Fibroblast of lung (primary cell): ENCODE results near the gene ASPN. TPM values are rescaled to one million over a fixed set of nuclear protein-coding genes. Genes with fewer than 3 reads are reported as not detected.

Source experiments
- DNase-seq, 2 donors: peaks; one replicate each; pipeline versions ENCODE4 v3.0.0 to v3.0.0-alpha.2; 2010; ENCODE audit warnings: low read depth in 2 of 2
- H2AFZ ChIP-seq: 2 replicates; pipeline ENCODE4 v1.5.1; 2012; ENCODE audit warnings: low read length, control low read depth, inconsistent platforms
- H3K27ac ChIP-seq: 2 replicates; pipeline ENCODE4 v1.5.1; 2011; ENCODE audit warnings: low read length, control low read depth; ENCODE audit not compliant: insufficient read depth
- H3K27me3 ChIP-seq: 2 replicates; pipeline ENCODE4 v1.5.1; 2011; ENCODE audit warnings: mild to moderate bottlenecking, low read length; ENCODE audit not compliant: control insufficient read depth, insufficient read depth
- H3K36me3 ChIP-seq: 2 replicates; pipeline ENCODE4 v1.5.1; 2011; ENCODE audit warnings: low read length; ENCODE audit not compliant: control insufficient read depth, insufficient read depth
- H3K4me1 ChIP-seq: 2 replicates; pipeline ENCODE4 v1.5.1; 2011; ENCODE audit warnings: low read length; ENCODE audit not compliant: control insufficient read depth, insufficient read depth; ENCODE audit errors: extremely low read depth
- H3K4me2 ChIP-seq: 2 replicates; pipeline ENCODE4 v1.5.1; 2011; ENCODE audit warnings: low read length, control low read depth; ENCODE audit not compliant: insufficient read depth; ENCODE audit errors: extremely low read depth
- H3K4me3 ChIP-seq, 4 experiments: fragments of 200-600 bp in 1 of 4; sonication (generic) in 1 of 4; replicated peaks in 1 of 4; 2 replicates each; pipeline ENCODE4 v1.5.1; 2011 to 2016; ENCODE audit warnings: low read length in 4 of 4, low read depth in 3 of 4, mild to moderate bottlenecking in 3 of 4, control low read depth in 2 of 4, inconsistent platforms in 1 of 4, mixed read lengths in 1 of 4; ENCODE audit not compliant: insufficient read depth in 1 of 4; ENCODE audit errors: control extremely low read depth in 1 of 4
- H3K79me2 ChIP-seq: 2 replicates; pipeline ENCODE4 v1.5.1; 2012; ENCODE audit warnings: mild to moderate bottlenecking, low read length, inconsistent platforms; ENCODE audit not compliant: control insufficient read depth, insufficient read depth
- H3K9ac ChIP-seq: 2 replicates; pipeline ENCODE4 v1.5.1; 2011; ENCODE audit warnings: mild to moderate bottlenecking, low read length, control low read depth; ENCODE audit not compliant: insufficient read depth
- H3K9me3 ChIP-seq: 2 replicates; pipeline ENCODE4 v1.5.1; 2012; ENCODE audit warnings: low read depth, low read length; ENCODE audit not compliant: control insufficient read depth, insufficient read depth
- H4K20me1 ChIP-seq: 2 replicates; pipeline ENCODE4 v1.5.1; 2011; ENCODE audit warnings: low read length; ENCODE audit not compliant: control insufficient read depth, insufficient read depth; ENCODE audit errors: extremely low read depth
- CTCF ChIP-seq, 2 donors: IDR thresholded peaks in 1 of 2; conservative IDR thresholded peaks in 1 of 2; 1 replicate in 1 of 2; 2 replicates in 1 of 2; pipeline ENCODE4 v1.5.1; 2011 to 2012; ENCODE audit warnings: low read length in 2 of 2, control low read depth in 1 of 2, inconsistent platforms in 1 of 2, low read depth in 1 of 2, mild to moderate bottlenecking in 1 of 2
- EZH2 ChIP-seq: IDR thresholded peaks from 2 replicates; pipeline ENCODE4 v1.5.1; 2012; ENCODE audit warnings: low read length, control low read depth, mild to moderate bottlenecking; ENCODE audit errors: missing control alignments
- polyA plus RNA-seq, 2 donors: library from polyadenylated mRNA; depleted of rRNA in 1 of 2; stranded (reverse) in 1 of 2; unstranded in 1 of 2; fragments of >200 nt; gene quantifications; 2 replicates each; pipeline ENCODE4 v1.2.1, GENCODE V29; 2011 to 2012; ENCODE audit warnings: missing spikeins in 1 of 2
- total RNA-seq: library from RNA; depleted of rRNA; stranded (reverse); fragments of >200 nt; gene quantifications from 2 replicates; pipeline ENCODE4 v1.2.1, GENCODE V29; 2014

The ASPN gene
- total and polyA plus RNA-seq, 2 donors (not counting 1 experiment from before 2014, with no cell fraction given) = 5.5 to 10.4 TPM

DNA sequence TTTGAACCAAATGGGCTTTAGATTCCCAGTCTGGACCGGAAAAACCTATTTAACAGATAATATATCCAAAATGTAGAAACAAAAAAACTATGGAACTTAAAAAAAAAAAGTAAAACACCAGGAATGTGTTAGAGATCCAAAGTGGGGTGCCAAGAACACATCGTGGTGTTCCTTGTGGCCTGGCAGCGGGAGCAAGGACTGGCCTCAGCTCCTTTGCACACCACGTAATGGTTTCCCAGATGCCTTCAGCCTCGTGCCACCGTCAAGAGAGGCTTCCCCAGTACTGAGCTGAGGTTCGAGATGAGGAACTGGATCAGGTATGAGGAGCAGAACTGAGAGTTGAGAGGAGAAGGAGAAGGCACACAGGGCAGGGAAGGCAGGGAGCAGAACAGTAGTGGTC is 3.5 kb downstream of the ASPN start:
- Histone ChIP-seq H3K4me2 (no peak overlapping the region), H3K9ac (no peak overlapping the region), H3K4me3 (no peak overlapping the region), H3K27ac (no peak overlapping the region), H3K79me2 (no peaks in the 10 kb centered on the region), H4K20me1 (no peaks in the 10 kb centered on the region), H3K36me3 (no peaks in the 10 kb centered on the region), H3K9me3 (no peaks in the 10 kb centered on the region), H3K4me1 (peaks cover 9% of the 10 kb centered on the region), H2AFZ (peak overlapping the region; percentile 47), H3K27me3 (no peaks in the 10 kb centered on the region)
- DNase-seq = no peak
- TF ChIP-seq EZH2 (no peak), CTCF (conservative IDR thresholded peaks at IDR 0.05 in 1 of 2, IDR thresholded peaks at IDR 0.05 in 1 of 2; ENCODE audit: low read depth in 1 of 2, low read length in 2 of 2) (no peak)

DNA sequence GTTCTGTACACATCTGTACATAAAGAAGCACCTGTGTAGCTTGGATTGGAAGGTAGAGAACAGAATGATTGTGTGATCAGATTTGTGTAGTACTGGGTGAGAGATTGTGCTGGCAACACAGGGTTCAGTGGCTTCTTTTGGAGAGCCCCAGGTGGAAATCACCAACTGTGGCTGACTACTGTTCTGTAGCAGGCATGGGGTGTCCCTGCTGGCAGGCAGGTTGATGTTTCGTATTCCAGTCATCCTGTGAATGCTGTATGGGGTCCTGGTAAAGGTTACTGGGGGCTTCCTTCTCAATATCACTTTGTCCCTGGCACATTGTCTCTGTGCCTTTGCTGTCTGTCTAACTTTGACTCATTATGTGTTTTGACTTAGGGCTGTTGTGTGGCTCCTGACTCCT is 5.3 kb downstream of the ASPN start:
- Histone ChIP-seq H3K4me1 (peaks cover 4% of the 10 kb centered on the region), H2AFZ (no peak overlapping the region)
- no peak for DNase-seq

GRCh38 chr9:92474587-92474986 is 7.7 kb downstream of the ASPN start:
- Histone ChIP-seq H3K4me2 (no peak overlapping the region), H2AFZ (no peak overlapping the region), H3K4me1 (no peaks in the 10 kb centered on the region), H4K20me1 (no peaks in the 10 kb centered on the region), H3K27ac (no peak overlapping the region), H3K27me3 (no peaks in the 10 kb centered on the region), H3K36me3 (no peaks in the 10 kb centered on the region), H3K79me2 (no peaks in the 10 kb centered on the region), H3K9me3 (no peaks in the 10 kb centered on the region), H3K9ac (no peak overlapping the region), H3K4me3 (no peak overlapping the region)
- DNase-seq = no peak
- TF ChIP-seq EZH2 = no peak
- no peak for TF ChIP-seq CTCF (conservative IDR thresholded peaks at IDR 0.05 in 1 of 2, IDR thresholded peaks at IDR 0.05 in 1 of 2; ENCODE audit: low read depth in 1 of 2, low read length in 2 of 2)

More for the DNA sequence above, 5.3 kb downstream of the ASPN start:
- TF ChIP-seq EZH2 = no peak
- TF ChIP-seq CTCF (conservative IDR thresholded peaks at IDR 0.05 in 1 of 2, IDR thresholded peaks at IDR 0.05 in 1 of 2; ENCODE audit: low read depth in 1 of 2, low read length in 2 of 2) = no peak
- no peak overlapping the region for H3K9ac ChIP-seq
- H4K20me1 ChIP-seq = no peaks in the 10 kb centered on the region
- no peak overlapping the region for H3K4me2 ChIP-seq
- no peaks in the 10 kb centered on the region for H3K79me2 ChIP-seq
- H3K27me3 ChIP-seq = no peaks in the 10 kb centered on the region
- H3K36me3 ChIP-seq = no peaks in the 10 kb centered on the region
- H3K27ac ChIP-seq = no peak overlapping the region
- H3K9me3 ChIP-seq = no peaks in the 10 kb centered on the region
- no peak overlapping the region for H3K4me3 ChIP-seq
